GM12801 (cell line): Measurements from ENCODE around the gene CLCN3.

ENCODE experiments used
- CTCF ChIP-seq: IDR thresholded peaks from one replicate; pipeline ENCODE4 v1.5.1; 2011; ENCODE audit warnings: control low read depth; ENCODE audit not compliant: insufficient read length; ENCODE audit errors: extremely low read depth

Gene CLCN3

GRCh38 chr4:169594560-169595195 is 25.7 kb upstream of the CLCN3 start:
- no peak for TF ChIP-seq CTCF

GRCh38 chr4:169601016-169601771 is 19.2 kb upstream of the CLCN3 start:
- no peak for TF ChIP-seq CTCF

GRCh38 chr4:169603312-169603711 is 17.1 kb upstream of the CLCN3 start:
- no peak for TF ChIP-seq CTCF

GRCh38 chr4:169604131-169604900 is 16.1 kb upstream of the CLCN3 start:
- TF ChIP-seq CTCF = no peak

GRCh38 chr4:169604903-169605331 is 15.5 kb upstream of the CLCN3 start:
- TF ChIP-seq CTCF = no peak

- TF ChIP-seq CTCF = no peak
Measured at GRCh38 chr4:169611157-169611556, 9.2 kb upstream of the CLCN3 start.
